Activated CD4-positive, alpha-beta T cell treated with anti-CD3 and anti-CD28 coated beads for 36 hours (primary cell): ENCODE data around the gene OR9A2. TPM values are rescaled to one million over a fixed set of nuclear protein-coding genes. Genes with fewer than 3 reads are reported as not detected.
"Not testable (repeated sequence)": the region's sequence is repeated elsewhere in the genome, so short reads cannot be mapped to it uniquely, and the experiment has no call there.

Source experiments
- ATAC-seq: fragments of 200-7000 bp; cut with Tn5 transposase; one replicate; pipeline ENCODE4 v1.10.0; 2021; ENCODE audit warnings: mild to moderate bottlenecking, moderate library complexity
- CTCF ChIA-PET: fragments of 350-600 bp; sonication (Branson Sonifier 250); formaldehyde crosslinking; loops from one replicate; lab custom pipeline; 2021; ENCODE audit warnings: antibody characterized with exemption; lab: Charles Lee
- POLR2A ChIA-PET: fragments of 350-600 bp; sonication (Branson Sonifier 250); formaldehyde crosslinking; loops from one replicate; lab custom pipeline; 2021; ENCODE audit warnings: antibody characterized with exemption, inconsistent platforms; lab: Charles Lee
- DNase-seq: peaks from one replicate; pipeline ENCODE4 v3.0.0-alpha.2; 2020
- H3K27ac Mint-ChIP-seq: one replicate; pipeline ENCODE4 v1.8.0; 2021; ENCODE audit warnings: mixed read lengths
- H3K27me3 Mint-ChIP-seq: one replicate; pipeline ENCODE4 v1.8.0; 2021; ENCODE audit warnings: mixed read lengths
- H3K36me3 Mint-ChIP-seq: one replicate; pipeline ENCODE4 v1.8.0; 2021; ENCODE audit warnings: low read depth, mixed read lengths
- H3K4me1 Mint-ChIP-seq: one replicate; pipeline ENCODE4 v1.8.0; 2021; ENCODE audit warnings: mixed read lengths
- H3K4me3 Mint-ChIP-seq: one replicate; pipeline ENCODE4 v1.8.0; 2021; ENCODE audit warnings: mild to moderate bottlenecking, moderate library complexity, mixed read lengths
- H3K9me3 Mint-ChIP-seq: one replicate; pipeline ENCODE4 v1.8.0; 2021; ENCODE audit warnings: low read depth, mixed read lengths
- intact Hi-C, 2 experiments: fragments of 100-400 bp; cut with DNase I in 1 of 2; cut with micrococcal nuclease in 1 of 2; formaldehyde crosslinking; loops; one replicate each; pipeline versions ENCODE4 v1.14.2 to v1.15.1; 2022 to 2024; cut with DNase I, micrococcal nuclease
- total RNA-seq, 2 experiments: library from RNA; stranded (reverse); gene quantifications; one replicate each; pipeline ENCODE4 v1.2.3, GENCODE V29; 2021

OR9A2 gene
- total RNA-seq, 2 experiments from 2014 or later: not detected

GRCh38 chr7:143003393-143004051 lies 23.4 kb downstream of the OR9A2 start:
- CTCF ChIA-PET: interaction anchor here (0.5 to 10.0 kb wide), 45 partner anchors 9 to 1027 kb away, joined by 3 to 247 read pairs (median 4); partner anchors contain the start of gene TAS2R40
- ATAC-seq (peak; percentile 80), DNase-seq (peak; percentile 51)
- H3K27ac Mint-ChIP-seq: peak overlapping the region; percentile 86
- no peaks in the 10 kb centered on the region for H3K36me3 Mint-ChIP-seq
- H3K4me3 Mint-ChIP-seq: peak overlapping the region; percentile 62
- H3K4me1 Mint-ChIP-seq: peaks cover 7% of the 10 kb centered on the region
- POLR2A ChIA-PET: no interaction called here
- peaks cover 2% of the 10 kb centered on the region for H3K27me3 Mint-ChIP-seq
- intact Hi-C loops: loop anchor here (1.0 to 10.0 kb wide), 14 partner anchors 122 to 1029 kb away; no protein-coding TSS in a partner anchor
- no peaks in the 10 kb centered on the region for H3K9me3 Mint-ChIP-seq

- peak overlapping the region; percentile 62 for H3K4me3 Mint-ChIP-seq
- H3K4me1 Mint-ChIP-seq: peaks cover 7% of the 10 kb centered on the region
- intact Hi-C loops: loop anchor here (1.0 to 10.0 kb wide), 15 partner anchors 122 to 1028 kb away; no protein-coding TSS in a partner anchor
- no peak for ATAC-seq
- DNase-seq: no peak
- peaks cover 2% of the 10 kb centered on the region for H3K27me3 Mint-ChIP-seq
- CTCF ChIA-PET: interaction anchor here (0.6 to 10.0 kb wide), 42 partner anchors 10 to 1026 kb away, joined by 3 to 247 read pairs (median 4); no protein-coding TSS in a partner anchor
- peak overlapping the region; percentile 28 for H3K27ac Mint-ChIP-seq
- POLR2A ChIA-PET: no interaction called here
- no peaks in the 10 kb centered on the region for H3K36me3 Mint-ChIP-seq
- H3K9me3 Mint-ChIP-seq: no peaks in the 10 kb centered on the region
Measured at GRCh38 chr7:143002898-143003297, 24.0 kb downstream of the OR9A2 start.

GRCh38 chr7:143002106-143002505 lies 24.8 kb downstream of the OR9A2 start:
- POLR2A ChIA-PET: no interaction called here
- H3K27ac Mint-ChIP-seq: no peak overlapping the region

GRCh38 chr7:143000648-143001047 lies 26.3 kb downstream of the OR9A2 start:
- intact Hi-C loops: loop anchor here (5.0 to 10.0 kb wide), 6 partner anchors 188 to 698 kb away; no protein-coding TSS in a partner anchor
- Mint-ChIP-seq H3K4me3 (no peak overlapping the region), H3K9me3 (no peaks in the 10 kb centered on the region), H3K27me3 (no peaks in the 10 kb centered on the region), H3K27ac (no peak overlapping the region), H3K36me3 (no peaks in the 10 kb centered on the region), H3K4me1 (peaks cover 5% of the 10 kb centered on the region)
- no peak for DNase-seq
- ChIA-PET CTCF (interaction anchor here (1.1 to 10.0 kb wide), 7 partner anchors 9 to 397 kb away, joined by 3 to 247 read pairs (median 16); no protein-coding TSS in a partner anchor), POLR2A (no interaction called here)
- ATAC-seq: no peak

More at GRCh38 chr7:143002106-143002505, 24.8 kb downstream of the OR9A2 start:
- DNase-seq (no peak), ATAC-seq (no peak)
- no peaks in the 10 kb centered on the region for H3K27me3 Mint-ChIP-seq
- CTCF ChIA-PET: interaction anchor here (0.6 to 10.0 kb wide), 27 partner anchors 10 to 698 kb away, joined by 3 to 247 read pairs (median 4); no protein-coding TSS in a partner anchor
- H3K36me3 Mint-ChIP-seq: no peaks in the 10 kb centered on the region
- intact Hi-C loops: loop anchor here (1.0 to 10.0 kb wide), 11 partner anchors 190 to 1027 kb away; no protein-coding TSS in a partner anchor
- H3K9me3 Mint-ChIP-seq: no peaks in the 10 kb centered on the region
- H3K4me3 Mint-ChIP-seq: no peak overlapping the region
- peaks cover 5% of the 10 kb centered on the region for H3K4me1 Mint-ChIP-seq

GRCh38 chr7:142999793-143000192 lies 27.1 kb downstream of the OR9A2 start:
- ATAC-seq: no peak
- no peak overlapping the region for H3K4me3 Mint-ChIP-seq
- POLR2A ChIA-PET: no interaction called here
- intact Hi-C loops: loop anchor here (5.0 to 10.0 kb wide), 6 partner anchors 187 to 697 kb away; no protein-coding TSS in a partner anchor
- DNase-seq: no peak
- peaks cover 5% of the 10 kb centered on the region for H3K4me1 Mint-ChIP-seq
- no peak overlapping the region for H3K27ac Mint-ChIP-seq
- no peaks in the 10 kb centered on the region for H3K27me3 Mint-ChIP-seq
- no peaks in the 10 kb centered on the region for H3K9me3 Mint-ChIP-seq
- CTCF ChIA-PET: interaction anchor here (1.1 to 3.3 kb wide), 6 partner anchors 9 to 484 kb away, joined by 3 to 16 read pairs (median 5); no protein-coding TSS in a partner anchor
- no peaks in the 10 kb centered on the region for H3K36me3 Mint-ChIP-seq

GRCh38 chr7:142998966-142999365 lies 28.0 kb downstream of the OR9A2 start:
- ChIA-PET CTCF (interaction anchor here (0.7 to 3.3 kb wide), 12 partner anchors 10 to 483 kb away, joined by 3 to 16 read pairs (median 4); no protein-coding TSS in a partner anchor), POLR2A (no interaction called here)
- ATAC-seq (no peak), DNase-seq (no peak)
- Mint-ChIP-seq H3K4me3 (no peak overlapping the region), H3K27me3 (no peaks in the 10 kb centered on the region), H3K36me3 (no peaks in the 10 kb centered on the region), H3K4me1 (peaks cover 5% of the 10 kb centered on the region), H3K9me3 (no peaks in the 10 kb centered on the region), H3K27ac (no peak overlapping the region)
- intact Hi-C loops: no loop called here

- intact Hi-C loops: no loop called here
- Mint-ChIP-seq H3K27me3 (no peaks in the 10 kb centered on the region), H3K36me3 (no peaks in the 10 kb centered on the region), H3K27ac (no peak overlapping the region), H3K9me3 (peaks cover 3% of the 10 kb centered on the region), H3K4me3 (no peak overlapping the region), H3K4me1 (no peaks in the 10 kb centered on the region)
- ChIA-PET CTCF (interaction anchor here (0.7 to 3.3 kb wide), 7 partner anchors 10 to 611 kb away, joined by 3 to 16 read pairs (median 5); no protein-coding TSS in a partner anchor), POLR2A (no interaction called here)
- ATAC-seq (no peak), DNase-seq (no peak)
Measured at GRCh38 chr7:142997456-142997989, 29.4 kb downstream of the OR9A2 start.

- no peak for ATAC-seq
- no peak for DNase-seq
- CTCF ChIA-PET: interaction anchor here (0.8 to 2.5 kb wide), 6 partner anchors 9 to 518 kb away, joined by 3 to 11 read pairs (median 4); no protein-coding TSS in a partner anchor
- peaks cover 3% of the 10 kb centered on the region for H3K9me3 Mint-ChIP-seq
- H3K27ac Mint-ChIP-seq: no peak overlapping the region
- POLR2A ChIA-PET: no interaction called here
- no peaks in the 10 kb centered on the region for H3K4me1 Mint-ChIP-seq
- H3K27me3 Mint-ChIP-seq: peaks cover 10% of the 10 kb centered on the region
- no peaks in the 10 kb centered on the region for H3K36me3 Mint-ChIP-seq
- no peak overlapping the region for H3K4me3 Mint-ChIP-seq
- intact Hi-C loops: loop anchor here in 1 of 2 experiments (5.0 kb wide), 1 partner anchor 560 kb away; no protein-coding TSS in a partner anchor
Measured at GRCh38 chr7:142992427-142992826, 34.5 kb downstream of the OR9A2 start.

GRCh38 chr7:142984297-142984696 lies 42.6 kb downstream of the OR9A2 start:
- Mint-ChIP-seq H3K27ac (no peak overlapping the region), H3K36me3 (no peaks in the 10 kb centered on the region), H3K27me3 (peaks cover 7% of the 10 kb centered on the region), H3K4me1 (no peaks in the 10 kb centered on the region), H3K4me3 (no peak overlapping the region), H3K9me3 (peaks cover 2% of the 10 kb centered on the region)
- ATAC-seq (no peak), DNase-seq (no peak)
- intact Hi-C loops: no loop called here
- POLR2A ChIA-PET: no interaction called here
- CTCF ChIA-PET: interaction anchor here (0.8 kb wide), 1 partner anchor 36 kb away, joined by 3 read pairs; no protein-coding TSS in a partner anchor

- POLR2A ChIA-PET: no interaction called here
- intact Hi-C loops: no loop called here
- Mint-ChIP-seq H3K9me3 (peaks cover 2% of the 10 kb centered on the region), H3K4me3 (no peak overlapping the region), H3K4me1 (no peaks in the 10 kb centered on the region), H3K27ac (no peak overlapping the region), H3K36me3 (no peaks in the 10 kb centered on the region), H3K27me3 (peaks cover 7% of the 10 kb centered on the region)
- CTCF ChIA-PET: interaction anchor here (1.3 to 1.9 kb wide), 3 partner anchors 20 to 103 kb away, joined by 3 to 5 read pairs (median 5); no protein-coding TSS in a partner anchor
- DNase-seq (no peak), ATAC-seq (no peak)
Measured at GRCh38 chr7:142983825-142984224, 43.1 kb downstream of the OR9A2 start.

GRCh38 chr7:142978402-142978801 lies 48.5 kb downstream of the OR9A2 start:
- H3K27ac Mint-ChIP-seq, H3K4me1 Mint-ChIP-seq, H3K27me3 Mint-ChIP-seq, DNase-seq, intact Hi-C loops, H3K36me3 Mint-ChIP-seq, POLR2A ChIA-PET, H3K4me3 Mint-ChIP-seq, H3K9me3 Mint-ChIP-seq, ATAC-seq: not testable (repeated sequence)
- CTCF ChIA-PET: interaction anchor here (0.6 kb wide), 1 partner anchor 409 kb away, joined by 3 read pairs; no protein-coding TSS in a partner anchor
